HG02970 (cell line): ENCODE results near the gene FBP1.

Experiments used
- ATAC-seq: cut with Tn5 transposase; IDR thresholded peaks from one replicate; pipeline ENCODE4 v1.9.1; 2021; ENCODE audit warnings: mild to moderate bottlenecking, moderate library complexity, moderate number of reproducible peaks; ENCODE audit not compliant: unreplicated experiment, low FRiP score

Gene FBP1

DNA sequence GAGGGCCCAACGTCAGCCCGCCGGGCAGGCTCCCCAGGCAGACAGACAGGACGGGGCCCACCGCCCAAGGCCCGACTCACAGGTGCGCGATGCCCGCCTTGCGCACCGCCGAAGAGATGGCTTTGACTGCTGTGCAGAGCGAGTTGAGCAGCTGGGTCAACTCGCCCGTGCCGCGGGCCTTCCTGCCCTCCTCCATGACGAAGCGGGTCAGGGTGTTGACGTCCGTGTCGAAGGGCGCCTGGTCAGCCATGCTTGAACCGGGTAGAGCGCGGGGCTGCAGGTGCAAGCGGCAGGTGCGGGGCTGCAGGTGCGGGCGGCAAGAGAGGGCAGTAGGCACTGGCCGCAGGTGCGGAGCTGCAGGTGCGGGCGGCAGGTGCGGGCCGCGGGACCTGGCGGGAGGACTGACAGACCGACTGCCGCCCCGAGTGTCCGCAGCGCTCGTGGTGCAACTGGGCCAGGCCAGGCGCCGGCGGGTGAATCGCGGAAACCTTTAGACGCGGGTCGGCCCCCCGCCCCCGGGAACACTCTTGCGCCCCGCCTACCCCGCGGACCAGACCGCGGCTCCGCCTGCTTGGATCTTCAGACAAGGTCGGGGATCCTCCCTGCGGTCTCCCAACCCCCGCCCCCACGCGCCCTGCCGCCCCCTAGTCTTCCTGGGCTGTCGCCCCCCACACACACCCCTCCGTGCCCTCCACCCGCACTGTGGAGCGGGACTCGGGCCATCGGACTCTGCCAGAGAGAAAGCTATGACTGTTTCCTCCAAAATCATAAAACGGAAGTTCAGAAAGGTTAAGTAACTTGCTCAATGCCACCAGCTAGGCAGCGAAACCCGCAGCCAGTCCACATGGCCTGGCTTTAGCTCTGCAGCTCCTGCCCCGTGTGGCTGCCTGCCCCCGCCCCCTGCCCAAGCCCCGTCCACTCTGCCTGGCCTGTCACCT, at the start of gene FBP1:
TSS of gene FBP1 (minus strand) at position 458 of the 938 bp plus-strand sequence. CDS start at position 250, 208 bp downstream.
- no peak for ATAC-seq

DNA sequence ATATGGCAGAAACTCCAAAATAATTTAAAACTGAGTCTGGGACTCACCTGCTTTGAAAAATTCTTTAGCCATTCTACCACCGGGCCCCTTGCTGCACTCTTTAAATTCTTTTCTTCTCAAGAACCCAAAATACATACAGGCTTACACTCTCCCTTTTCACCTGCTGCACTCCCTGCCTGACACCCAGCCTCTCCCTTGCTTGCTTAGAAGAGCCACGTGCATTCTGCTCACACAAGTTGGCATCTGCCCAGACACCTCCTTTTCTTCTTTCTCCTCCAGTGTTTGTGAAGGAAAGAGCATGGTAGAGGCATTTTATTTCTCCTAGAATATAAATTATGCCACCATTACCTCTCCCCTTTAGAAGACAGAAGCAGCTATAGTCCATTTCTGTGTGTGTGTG, 48.1 kb upstream of the FBP1 start:
- no peak for ATAC-seq

DNA sequence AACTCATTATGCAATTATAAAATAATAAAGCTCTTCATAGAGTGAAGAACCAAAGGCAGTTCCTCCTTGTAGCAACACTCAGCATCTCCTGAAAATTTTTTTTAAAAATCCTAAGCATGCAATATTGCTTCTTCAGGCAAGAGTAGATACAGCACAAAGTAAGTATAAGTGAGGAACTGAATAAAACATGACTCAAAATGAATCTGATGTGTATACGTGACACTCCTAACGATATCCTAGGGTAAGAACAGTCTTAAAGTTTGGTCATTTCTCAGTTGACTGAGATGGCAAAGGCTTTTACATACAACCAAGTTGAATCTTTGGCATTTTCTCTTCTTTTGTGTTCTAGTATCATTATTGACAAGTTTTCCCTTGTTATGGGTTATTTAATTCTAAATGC, 46.0 kb upstream of the FBP1 start:
- ATAC-seq = no peak

DNA sequence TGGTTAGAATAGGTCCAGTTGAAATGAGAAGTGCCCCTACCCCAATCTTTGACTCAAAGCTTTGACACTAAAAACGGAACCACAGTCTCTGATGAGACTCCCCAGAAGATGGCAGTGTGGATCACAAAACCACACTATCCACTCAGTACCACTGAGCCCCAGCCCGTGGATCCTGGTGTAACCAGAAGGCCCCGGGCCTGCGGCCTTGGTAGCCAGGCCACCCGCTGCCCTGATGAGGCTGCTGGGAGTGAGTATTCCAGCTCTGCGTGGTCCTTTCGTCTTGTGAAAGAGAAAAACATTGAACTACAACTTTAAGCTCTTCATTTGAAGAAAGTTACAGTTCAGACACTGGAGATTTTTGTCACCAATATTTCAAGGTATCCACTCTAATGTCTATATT, 42.2 kb upstream of the FBP1 start:
- ATAC-seq = no peak

DNA sequence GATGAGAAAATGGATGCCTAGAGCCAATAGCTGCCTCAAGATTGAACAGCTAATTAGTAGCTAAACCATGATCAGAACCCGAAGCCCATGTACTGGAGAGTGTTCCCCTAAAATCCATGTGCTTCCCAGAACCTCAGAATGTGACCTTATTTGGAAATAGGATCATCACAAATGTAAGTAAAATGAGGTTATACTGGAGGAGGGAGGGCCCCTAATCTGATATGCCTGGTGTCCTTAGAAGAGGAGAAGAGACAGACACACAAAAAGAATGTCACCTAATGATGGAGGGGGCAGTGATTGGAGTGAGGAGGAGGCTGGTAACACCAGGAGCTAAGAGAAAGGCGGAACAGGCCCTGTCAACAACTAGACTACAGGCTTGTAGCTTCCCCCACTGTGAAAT, 41.3 kb upstream of the FBP1 start:
- ATAC-seq = no peak

DNA sequence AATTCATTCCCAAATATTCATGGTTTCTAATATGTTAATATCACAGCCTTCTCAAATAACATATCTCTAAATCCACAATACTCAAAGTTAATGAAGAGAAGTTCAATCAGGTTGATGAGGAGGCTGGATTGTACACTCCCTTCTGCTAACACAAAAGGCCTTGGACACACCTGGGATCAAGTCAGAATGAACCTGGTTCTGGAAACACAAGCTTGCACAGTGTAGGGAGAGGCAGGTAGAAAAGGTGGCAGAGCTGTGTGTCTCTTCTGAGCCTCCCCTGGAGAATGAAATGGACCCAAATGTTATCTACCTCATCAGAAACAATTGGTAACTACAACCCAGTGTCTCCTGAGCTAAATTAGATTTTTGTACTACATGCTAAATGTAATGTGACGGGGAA, 40.7 kb upstream of the FBP1 start:
- ATAC-seq = no peak

DNA sequence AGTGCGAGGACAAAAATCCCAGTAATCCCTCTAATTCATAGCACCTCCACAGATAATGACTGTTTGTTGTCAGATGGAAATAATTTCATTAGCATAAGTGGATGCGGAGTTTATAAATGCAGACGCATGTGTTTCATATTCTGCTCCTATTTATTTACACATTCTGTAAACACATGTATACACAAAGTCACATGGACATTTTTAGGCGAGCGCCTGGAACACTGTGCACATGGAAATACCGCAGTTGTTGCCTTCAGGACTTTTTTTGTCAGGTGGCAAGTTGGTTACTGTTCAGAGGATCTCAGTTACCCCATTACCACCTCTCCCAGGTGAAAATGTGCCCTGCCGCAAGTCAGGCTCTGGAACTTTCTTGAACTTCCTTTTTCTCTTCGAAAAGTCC, 40.3 kb upstream of the FBP1 start:
- ATAC-seq = no peak

DNA sequence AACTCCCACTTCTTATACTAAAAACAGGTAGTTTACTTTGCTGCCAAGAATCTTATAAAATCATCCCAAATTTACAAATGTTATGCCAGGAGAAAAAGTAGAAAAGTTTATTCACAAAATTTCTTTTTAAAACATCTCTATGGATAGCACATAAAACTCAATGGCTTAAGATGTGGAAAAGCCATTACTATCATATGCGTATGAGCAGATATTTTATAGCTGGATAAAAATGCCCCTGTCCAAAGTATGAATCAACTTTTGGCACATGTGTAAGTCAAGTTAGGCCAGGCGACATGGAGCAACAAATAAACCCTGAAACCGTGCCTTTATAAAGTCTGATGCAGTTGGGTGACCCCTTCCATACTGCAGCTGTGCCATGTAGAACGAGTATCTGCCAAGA, 38.6 kb upstream of the FBP1 start:
- ATAC-seq = no peak

DNA sequence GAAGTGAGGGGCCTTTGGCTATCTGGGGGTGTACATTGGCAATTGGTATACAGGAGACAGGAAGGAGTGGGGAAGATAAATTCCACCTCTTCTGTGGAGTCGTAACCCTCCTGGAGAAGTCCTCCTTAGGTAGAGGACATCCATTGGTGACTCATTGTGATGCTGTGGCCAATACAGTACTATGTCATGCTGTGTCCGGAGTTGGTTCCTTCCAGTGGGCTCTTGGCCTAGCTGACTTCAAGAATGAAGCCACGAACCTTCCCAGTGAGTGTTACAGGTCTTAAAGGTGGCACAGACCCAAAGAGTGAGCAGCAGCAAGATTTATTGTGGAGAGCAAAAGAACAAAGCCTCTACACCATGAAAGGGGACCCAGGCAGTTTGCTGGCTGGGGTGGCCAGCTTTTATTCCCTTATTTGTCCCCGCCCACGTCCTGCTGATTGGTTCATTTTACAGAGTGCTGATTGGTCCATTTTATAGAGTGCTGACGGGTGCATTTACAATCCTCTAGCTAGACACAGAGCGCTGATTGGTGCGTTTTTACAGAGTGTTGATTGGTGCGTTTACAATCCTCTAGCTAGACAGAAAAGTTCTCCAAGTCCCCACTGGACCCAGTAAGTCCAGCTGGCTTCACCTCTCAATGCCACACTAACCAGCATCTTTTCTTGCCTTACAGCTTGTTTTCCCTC, 37.3 kb upstream of the FBP1 start:
- no peak for ATAC-seq

DNA sequence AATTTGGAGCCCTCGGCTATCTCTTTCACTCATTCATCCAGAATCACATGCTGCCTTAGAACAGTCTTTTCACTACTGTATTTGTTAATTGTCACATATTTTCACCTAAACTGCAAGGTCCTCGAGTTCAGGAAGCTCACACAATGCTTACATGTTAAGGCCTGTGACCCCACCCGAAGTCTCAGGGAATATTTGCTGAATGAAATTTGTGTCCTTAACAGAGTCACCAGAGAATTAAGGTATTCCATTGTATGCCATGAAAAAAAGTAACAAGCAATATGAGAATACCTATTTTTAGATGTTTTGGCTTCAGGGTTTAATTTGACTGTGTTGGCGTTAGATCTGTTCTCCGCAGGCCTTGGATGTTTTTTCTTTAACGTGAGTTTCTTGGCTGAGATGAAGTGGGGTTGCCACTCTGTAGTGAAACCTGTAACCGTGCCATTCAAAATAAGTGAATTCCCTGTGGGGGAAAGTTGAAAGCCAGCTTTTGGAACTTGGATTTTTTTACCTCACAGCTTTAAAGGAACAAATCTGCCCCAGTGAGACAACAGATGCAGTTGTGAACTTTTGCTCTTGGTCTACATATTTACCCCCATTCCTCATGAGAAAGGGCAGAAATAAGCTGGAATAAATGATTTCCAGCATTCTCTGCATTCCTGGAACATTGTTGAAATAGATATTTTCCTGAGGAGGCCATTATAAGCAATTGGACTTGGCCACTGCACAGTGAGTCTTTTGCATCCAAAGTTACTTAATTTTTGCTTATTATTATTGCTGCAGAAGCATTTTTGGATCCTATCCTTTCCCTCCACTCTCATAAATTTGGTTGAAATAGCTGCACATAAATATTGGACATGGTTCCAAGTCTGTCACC, 35.9 kb upstream of the FBP1 start:
- ATAC-seq = no peak

DNA sequence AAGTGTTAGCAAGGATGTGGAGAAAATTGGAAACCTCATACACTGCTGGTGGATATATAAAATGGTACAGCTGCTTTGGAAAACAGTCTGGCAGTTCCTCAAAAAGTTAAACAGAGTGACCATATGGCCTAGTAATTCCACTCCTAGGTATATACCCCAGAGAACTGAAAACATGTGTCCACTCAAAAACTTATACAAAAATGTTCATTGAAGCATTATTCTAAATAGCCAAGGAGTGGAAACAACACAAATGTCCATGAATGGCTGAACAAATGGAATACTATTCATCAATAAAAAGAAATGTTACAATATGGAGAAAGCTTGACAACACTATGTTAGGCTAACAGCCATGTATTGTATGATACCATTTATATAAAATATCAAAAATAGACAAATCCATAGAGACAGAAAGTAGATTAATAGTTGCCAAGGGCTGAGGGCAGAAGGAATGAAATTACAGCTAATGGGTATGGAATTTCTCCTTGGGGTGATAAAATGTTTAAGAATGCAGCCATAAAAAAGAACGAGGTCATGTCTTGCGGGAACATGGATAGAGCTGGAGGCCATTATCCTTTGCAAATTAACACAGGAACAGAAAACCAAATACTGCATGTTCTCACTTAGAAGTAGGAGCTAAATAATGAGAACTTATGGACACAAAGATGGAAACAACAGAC, 33.6 kb upstream of the FBP1 start:
- no peak for ATAC-seq

DNA sequence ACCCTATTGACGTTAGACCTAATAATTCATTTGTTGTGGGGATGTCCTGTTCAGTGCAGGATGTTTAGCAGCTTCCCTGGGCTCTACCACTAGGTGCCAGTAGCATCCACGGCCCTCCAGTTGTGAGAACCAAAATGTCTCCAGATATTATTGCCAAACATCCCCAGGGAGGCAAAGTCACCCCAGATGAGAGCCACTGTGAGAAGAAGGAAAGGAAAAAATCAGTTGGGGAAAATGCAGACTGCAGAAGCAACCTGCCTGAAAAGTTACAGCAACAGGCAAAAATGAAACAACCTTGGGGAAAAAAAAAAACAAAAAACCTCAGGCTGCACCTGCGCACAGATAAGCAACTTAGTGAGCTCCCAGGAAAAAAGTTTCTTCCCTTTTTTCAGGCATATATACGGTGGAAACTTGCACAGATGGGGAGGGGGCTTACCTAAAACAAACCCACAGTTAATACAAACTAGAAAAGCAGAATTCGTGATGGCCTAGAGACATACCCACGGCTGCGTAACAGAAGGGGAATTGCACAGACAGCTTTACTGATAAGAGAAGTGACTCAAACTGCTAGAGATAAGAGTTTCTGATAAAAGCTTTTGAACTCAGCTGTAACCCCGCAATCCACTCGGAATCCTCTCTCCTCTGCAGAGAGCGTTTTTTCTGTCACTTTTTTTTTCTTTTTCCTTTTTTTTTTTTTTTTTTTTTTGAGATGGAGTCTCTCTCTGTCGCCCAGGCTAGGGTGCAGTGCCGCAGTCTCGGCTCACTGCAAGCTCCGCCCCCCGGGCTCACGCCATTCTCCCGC, 29.8 kb upstream of the FBP1 start:
- ATAC-seq = no peak

DNA sequence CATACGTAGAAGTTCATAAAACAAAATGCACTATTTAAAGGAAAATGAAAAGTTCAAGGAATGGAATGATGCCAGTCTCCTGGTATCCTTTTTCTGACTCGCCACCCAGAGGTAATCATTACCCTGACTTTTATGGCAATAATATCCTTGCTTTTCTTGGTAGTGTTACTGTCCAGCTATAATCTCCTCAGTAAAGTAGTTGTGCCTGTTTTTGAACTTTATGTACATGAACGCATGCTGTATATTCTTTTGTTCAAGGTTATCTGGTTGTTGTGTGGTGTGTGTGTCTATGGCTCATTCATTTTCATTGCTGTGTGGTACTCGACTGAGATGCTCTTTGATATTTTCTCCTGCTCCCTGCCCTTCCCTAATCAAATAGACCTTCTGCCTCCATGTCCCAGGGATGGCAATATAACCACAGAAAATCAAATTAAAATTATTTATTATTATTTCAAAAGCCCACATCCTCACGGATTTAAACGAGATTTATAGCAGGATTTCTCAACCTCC, 29.2 kb upstream of the FBP1 start:
- ATAC-seq = no peak

DNA sequence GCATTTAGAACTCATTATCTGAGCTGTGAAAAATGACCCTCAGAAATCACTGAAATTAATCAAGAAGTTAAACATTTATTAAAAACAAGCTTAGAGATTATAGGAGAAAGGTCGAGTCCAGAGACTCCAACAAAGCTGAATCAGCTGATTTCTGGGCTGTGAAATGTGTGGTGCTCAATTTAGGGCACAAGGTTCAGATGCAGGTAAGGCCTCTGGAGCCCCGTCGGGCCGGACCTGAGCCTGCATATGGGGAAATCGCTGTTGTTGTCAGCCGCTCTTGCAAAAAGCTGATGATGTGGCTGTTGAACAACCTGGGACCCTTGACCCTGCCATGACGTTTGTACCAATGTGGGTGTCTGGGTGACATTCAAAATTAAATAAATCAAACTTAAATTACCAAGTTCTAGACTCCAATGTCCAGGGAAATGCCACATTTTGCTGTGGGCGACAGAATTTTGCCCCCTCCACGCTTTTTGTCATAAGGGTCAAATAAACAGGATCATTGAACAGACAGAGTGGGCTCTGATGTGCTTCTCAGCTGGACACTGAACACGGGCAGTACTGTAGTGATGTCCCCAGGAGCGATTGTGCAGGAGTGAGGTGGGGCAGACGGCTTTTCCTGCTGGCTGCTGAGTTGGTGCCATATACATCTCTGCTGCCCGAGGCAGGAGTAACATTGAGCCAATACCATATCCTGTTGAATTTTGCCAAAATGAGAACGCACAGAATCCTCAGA, 27.2 kb upstream of the FBP1 start:
- no peak for ATAC-seq

DNA sequence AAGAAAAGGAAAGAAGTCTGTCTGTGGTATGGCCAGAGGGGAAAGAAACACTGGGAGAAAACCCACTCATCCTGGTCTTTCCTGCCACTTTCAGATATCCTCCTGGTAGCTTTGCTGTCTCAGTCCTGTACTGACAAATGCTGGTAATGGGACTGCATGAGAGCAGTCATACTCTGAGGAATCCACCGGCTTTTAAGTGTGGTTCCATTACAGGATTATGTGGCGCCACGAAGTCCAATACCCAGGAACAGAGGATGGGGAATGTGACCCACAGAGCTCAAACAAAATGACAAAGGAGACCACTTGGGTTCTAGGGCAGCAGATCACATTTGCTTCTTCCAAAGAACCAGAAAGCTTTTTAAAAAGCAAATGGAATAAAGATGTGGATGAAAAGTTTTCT, 26.3 kb upstream of the FBP1 start:
- ATAC-seq = no peak

DNA sequence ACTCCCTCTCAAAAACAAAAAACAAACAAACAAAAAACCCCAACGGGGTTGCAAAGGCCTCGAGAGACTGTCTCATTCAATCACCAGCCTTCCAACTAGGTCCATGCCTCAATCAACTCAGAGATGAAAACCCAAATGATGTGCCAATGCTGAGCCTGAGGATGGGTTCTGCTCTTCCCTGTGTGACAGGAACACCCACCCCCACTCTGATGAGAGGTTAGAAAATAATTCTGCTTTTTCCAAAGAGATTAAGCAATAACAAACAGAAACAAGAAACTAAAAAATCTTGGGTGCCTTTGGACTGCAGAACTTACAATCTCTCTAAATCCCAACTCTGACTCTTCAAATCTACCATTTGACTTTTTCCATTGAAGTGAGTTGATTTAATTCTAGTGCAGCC, 25.5 kb upstream of the FBP1 start:
- ATAC-seq = no peak

DNA sequence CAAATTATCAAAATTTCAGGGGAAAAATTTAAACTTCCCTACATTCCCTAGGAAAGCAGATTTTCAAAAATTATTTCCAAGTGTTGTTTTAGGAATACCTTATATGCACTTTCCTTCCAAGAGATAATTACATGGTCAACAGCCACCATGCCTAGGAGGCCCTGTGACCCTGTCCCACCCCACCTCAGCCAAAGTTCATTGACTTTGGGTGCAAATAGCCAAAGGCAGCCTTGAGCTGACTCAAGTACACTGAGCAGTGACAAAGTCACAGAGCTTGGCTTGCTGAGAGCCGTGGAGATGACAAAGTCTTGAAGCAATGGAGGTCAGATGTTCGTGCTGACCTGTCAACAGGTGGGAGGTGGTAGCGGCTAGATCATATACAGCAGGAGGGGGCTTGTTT, 24.3 kb upstream of the FBP1 start:
- no peak for ATAC-seq

DNA sequence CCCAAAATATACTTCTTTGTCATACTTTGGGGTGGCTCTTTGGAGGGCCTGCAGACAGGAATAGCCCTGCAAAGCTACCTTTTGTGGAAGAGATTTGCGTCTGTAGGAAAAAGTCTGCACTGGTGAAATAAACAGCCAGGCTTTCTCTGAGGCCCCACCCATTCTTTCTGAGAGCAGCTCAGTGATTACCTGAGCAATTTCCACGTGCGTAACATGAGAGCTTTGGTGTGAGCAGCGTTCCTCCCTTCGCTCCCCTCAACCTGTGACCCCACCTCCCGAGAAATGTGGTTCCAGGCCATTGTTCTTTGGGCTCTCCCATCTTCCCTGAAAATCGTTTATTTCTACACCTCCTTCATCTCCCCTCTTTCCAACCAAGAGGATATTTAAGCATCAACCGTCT, 23.8 kb upstream of the FBP1 start:
- ATAC-seq = no peak
